NCI-H2227 (cell line): ENCODE measurements around the gene HNRNPUL1.
A peak's percentile ranks its signal among the peaks of the same experiment; 100 is the strongest.

Experiments used
- DNase-seq: peaks from one replicate; lab custom pipeline; 2025; ENCODE audit not compliant: unreplicated experiment; lab: John Stamatoyannopoulos, UW

HNRNPUL1 gene

DNA sequence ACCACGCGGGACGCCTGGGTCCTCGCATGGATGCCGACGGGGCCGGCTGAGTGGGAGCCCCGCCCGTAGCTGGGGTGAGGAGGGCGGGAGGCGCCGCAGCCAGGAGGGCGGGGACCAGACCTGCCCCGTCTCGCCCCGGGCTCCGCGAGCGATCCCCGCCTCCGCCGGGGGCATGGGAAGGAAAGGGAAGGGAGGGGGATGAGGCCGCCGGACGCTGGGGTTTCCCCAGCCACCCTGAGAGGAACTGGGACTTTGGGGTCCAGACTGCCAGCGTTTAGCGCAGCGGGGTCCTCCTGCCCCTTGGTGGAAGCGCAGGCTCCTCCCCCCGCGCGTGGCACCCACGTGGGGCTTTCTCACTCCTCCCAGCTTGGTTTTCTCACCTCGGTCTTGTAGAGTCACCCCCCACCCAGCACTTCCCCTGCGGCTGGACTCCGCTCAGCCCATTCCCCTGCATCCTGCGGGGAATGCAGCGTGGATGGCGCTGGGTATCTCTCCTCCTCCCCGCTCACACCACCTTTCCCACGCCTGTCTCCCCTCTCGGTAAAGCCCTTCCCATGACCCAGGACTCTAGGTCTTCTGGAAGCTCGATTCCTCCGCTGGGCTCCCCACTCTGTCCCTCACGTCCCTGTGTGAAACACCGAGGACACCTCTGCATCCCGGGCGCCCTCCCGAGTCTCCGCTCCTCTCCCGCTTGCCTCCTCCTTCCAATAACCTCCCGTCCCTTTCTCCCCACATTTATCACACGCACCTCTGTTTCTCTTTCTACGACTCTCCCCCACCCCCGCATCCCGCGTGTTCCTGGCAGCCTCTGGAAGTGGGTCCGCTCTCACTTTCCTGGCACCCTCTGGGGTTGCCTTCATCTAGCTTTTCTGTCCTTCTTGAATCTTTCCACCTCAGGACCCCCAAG lies 87.4 kb downstream of the HNRNPUL1 start:
- peak; percentile 71 for DNase-seq

DNA sequence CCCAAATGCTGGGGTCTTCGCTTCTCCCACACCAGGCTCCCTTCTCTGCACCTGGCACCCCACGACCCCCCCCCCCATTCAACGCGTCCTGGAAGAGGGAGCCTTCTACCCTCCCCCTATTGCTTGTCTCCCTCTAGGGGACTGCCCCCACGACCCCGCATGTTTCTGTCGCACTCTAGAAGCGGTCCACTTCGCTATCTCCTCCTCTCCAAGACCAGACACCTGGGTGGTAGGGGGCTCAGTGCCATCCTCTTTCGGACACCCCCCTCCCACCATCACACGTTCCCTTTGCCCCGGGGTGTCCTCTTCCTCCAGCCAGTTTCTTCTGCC lies 88.1 kb downstream of the HNRNPUL1 start:
- no peak for DNase-seq

DNA sequence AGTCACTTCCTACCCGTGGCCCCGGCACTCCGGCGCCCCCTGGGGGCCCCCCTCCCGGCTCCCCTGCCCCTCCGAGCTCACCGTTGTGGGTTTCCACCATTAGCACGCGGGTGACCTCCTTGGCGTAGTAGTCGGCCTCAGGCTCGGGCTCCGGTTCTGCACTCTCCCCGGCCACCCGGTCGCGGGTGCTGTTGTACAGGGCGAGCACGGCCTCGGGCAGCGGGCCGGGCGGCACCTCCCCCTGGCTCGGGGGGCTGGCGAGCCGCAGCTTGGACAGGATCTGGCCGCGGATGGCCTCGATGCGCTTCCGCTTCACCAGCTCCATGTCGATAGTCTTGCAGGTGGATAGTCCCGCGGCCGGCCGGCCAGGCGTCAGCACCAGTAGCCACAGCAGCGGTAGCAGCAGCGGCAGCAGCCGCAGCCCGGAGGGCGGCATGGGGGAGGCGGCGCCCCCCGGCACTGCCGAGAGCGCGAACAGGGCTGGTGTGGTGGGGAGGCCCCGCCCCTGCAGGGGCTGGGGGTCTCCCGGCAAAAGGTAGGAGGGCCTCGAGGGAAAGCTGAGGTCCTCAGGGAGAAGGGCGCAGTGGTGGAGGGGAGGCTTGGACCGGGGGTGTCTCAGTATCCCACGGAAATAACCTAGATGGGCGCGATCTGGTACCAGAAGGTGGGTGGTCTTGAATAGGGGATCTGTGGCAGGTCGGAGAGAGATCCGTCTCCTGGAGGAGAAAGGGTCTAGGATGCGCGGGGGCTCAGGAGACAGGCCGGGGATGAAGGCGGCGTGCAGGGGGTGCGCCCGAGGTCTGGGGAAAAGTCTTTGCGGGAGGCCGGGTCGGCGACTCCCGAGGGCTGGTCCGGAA lies 88.7 kb downstream of the HNRNPUL1 start:
- DNase-seq = peak; percentile 72

DNA sequence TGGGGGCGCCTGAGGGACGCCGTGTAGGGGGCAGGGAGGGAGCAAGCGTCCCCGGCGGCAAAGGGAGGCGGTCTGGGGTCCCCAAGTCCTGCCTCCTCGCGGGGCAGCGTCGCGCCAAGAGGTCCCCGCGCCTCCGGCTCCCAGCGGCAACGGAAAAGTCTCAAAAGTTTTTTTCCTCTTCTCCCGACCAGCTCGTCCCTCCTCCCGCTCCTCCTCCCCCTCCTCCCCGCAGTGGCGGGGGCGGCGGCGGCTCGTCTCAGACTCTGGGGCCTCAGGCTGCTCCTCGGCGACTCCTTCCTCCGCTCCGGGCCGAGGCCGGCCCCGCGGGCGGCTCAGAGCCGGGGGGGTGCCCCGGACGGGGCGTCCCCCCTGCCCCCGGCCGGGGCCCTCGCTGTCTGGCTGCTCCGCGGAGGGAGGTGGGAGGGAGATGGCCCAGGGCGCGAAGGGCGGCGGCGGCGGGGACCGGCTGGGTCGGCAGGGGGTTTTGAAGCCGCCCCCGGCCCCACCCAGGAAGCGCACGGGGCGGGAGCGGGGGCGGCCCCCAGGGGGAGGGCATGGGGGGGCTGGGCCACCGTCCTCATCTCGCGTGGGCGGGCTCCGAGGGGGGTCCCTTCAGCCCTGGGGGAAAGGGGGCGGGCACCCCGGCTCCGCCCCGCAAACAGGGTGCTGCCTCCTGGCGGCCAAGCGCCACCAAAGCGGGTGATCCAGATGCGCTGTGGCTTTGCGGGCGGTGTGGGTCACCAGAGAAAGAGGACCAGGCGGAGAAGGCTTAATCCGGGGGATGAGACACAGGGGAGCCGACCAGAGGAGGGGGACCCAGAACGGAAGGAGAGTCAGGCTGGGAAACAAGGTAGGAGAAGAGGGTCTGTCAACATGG lies 89.5 kb downstream of the HNRNPUL1 start, which contains the start of gene TGFB1:
TSS of gene TGFB1 (minus strand) at position 457 of the 877 bp plus-strand sequence. CDS start 878 bp downstream, outside the sequence.
- DNase-seq = peak; percentile 89

DNA sequence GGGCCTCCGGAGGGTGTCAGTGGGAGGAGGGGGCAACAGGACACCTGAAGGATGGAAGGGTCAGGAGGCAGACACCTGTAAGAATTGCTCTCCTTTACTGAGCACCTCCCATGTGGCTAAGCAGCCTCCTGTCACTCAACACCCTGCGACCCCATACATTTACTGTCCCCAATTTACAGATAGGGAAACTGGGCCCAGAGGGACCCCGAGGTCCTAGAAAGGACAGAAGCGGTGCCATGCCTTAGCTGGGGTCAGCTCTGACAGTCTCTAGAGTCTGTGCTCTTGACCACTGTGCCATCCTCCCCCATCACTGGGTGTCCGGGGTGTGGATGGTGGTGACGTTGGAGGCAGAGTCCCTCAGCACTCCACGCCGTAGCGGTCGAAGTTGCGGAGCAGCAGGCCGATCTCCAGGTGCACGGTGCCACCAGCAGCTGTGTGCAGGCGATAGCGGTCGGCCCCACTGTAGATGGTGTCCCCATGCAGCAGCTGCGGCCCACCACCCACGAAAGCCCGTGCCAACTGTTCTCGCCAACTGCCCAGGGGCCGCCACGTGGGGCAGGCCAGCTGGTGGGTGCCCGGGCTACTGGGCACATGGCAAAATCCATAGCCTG lies 90.3 kb downstream of the HNRNPUL1 start:
- no peak for DNase-seq

DNA sequence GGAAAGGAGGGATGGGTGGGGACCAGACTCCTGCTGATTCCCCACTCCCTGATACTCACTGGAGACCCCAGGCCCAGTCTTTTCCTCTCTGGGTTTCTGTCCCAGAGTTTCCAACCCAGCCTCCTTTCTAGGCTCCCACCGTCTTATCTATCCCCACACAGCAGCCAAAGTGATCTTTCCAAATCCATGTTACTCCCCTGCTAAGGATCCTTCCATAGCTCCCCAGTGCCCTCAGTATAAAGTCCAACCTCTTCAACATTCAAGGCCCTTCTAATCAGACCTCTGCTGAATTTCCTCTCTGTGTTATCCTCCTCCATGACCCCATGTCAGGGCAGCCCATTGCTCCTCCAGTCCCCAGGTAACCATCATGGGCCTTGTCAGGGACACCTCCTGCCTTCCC lies 90.9 kb downstream of the HNRNPUL1 start:
- DNase-seq = no peak

DNA sequence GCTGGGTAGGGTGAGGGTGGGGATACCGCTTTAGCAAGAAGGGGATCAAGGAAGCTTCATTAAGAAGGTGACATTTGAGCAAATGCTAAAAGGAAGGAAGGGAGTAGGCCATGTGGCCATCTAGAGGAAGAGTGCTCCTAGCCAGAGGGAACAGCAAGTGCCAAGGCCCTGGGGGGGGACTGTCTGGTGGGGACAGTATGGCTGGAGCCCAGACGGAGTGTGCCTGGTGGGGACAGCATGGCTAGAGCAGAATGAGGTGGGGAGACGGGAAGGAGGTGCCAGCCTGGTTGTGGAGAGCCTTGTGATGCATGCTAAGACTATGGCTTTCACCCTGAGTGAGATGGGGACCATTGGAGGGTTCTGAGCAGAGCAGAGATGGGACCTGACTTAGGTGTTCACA lies 91.6 kb downstream of the HNRNPUL1 start:
- DNase-seq = no peak

DNA sequence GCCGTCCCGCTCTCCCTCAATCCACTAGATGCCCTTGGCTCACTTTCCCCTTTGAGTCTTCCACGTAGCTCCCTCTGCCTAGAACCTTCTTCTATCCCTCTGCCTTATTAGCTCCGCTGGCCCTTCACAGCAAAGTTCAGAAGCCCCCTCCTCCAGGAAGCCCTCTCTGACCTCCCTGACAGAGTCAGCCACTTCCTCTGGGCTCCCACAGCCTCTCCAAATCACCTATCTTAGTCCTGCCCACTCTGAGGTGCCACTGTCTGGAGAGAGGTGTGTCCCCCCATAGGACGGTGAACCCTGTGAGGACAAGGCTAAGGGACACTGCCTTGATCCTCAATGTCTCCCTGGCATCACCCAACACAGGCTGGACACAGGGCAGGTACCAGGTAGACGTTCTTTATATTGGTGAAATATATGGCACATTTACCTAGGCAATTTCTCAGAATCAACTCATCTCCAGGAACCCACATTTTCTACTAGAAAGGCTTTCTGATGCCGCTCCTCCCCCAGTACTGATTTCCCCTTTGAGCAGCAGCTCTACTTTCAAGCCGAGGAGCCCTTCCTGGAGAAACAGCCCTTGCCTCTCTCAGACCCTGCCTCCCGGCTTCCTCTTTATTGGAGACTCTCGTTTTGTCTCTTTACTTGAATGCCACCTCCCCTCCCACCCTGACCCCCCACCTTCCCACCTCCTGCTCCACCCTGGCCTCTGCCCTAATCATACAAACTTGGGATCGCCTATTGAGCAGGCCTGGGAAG lies 93.0 kb downstream of the HNRNPUL1 start:
- no peak for DNase-seq
